GM06990 (cell line): Measurements from ENCODE around the gene LRBA.

Source experiments
- DNase-seq: peaks from one replicate; pipeline ENCODE4 v3.0.0-alpha.2; 2011; ENCODE audit not compliant: insufficient read length; ENCODE audit errors: extremely low read depth
- H3K27me3 ChIP-seq: replicated peaks from 2 replicates; pipeline ENCODE4 v1.6.0; 2011; ENCODE audit warnings: low read length; ENCODE audit not compliant: control insufficient read depth, insufficient read depth
- H3K36me3 ChIP-seq: 2 replicates; pipeline ENCODE4 v1.5.1; 2011; ENCODE audit warnings: low read length; ENCODE audit not compliant: control insufficient read depth, insufficient read depth
- H3K4me3 ChIP-seq: replicated peaks from 2 replicates; pipeline ENCODE4 v1.5.1; 2011; ENCODE audit warnings: low read depth, mild to moderate bottlenecking, control low read depth, low read length
- CTCF ChIP-seq: IDR thresholded peaks from 2 replicates; pipeline ENCODE4 v1.5.1; 2011; ENCODE audit warnings: low read length, control low read depth, mild to moderate bottlenecking, inconsistent platforms; ENCODE audit not compliant: insufficient read depth, poor library complexity, severe bottlenecking

Gene LRBA

GRCh38 chr4:150259861-150260567, 755.1 kb downstream of the LRBA start:
- Histone ChIP-seq H3K36me3 (no peaks in the 10 kb centered on the region), H3K27me3 (no peaks in the 10 kb centered on the region), H3K4me3 (no peak overlapping the region)
- TF ChIP-seq CTCF, result no peak
- DNase-seq, result no peak

GRCh38 chr4:150258569-150258968, 756.5 kb downstream of the LRBA start:
- Histone ChIP-seq H3K36me3 (no peaks in the 10 kb centered on the region), H3K27me3 (no peaks in the 10 kb centered on the region), H3K4me3 (no peak overlapping the region)
- no peak for DNase-seq
- no peak for TF ChIP-seq CTCF

- no peak for DNase-seq
- H3K27me3 ChIP-seq, result no peaks in the 10 kb centered on the region
- H3K4me3 ChIP-seq, result no peak overlapping the region
- H3K36me3 ChIP-seq, result no peaks in the 10 kb centered on the region
- TF ChIP-seq CTCF, result no peak
Measured at GRCh38 chr4:150256841-150257730, 758.0 kb downstream of the LRBA start.

GRCh38 chr4:150256225-150256620, 758.9 kb downstream of the LRBA start:
- Histone ChIP-seq H3K4me3 (no peak overlapping the region), H3K36me3 (no peaks in the 10 kb centered on the region), H3K27me3 (no peaks in the 10 kb centered on the region)
- no peak for TF ChIP-seq CTCF
- DNase-seq, result no peak

GRCh38 chr4:150255610-150256224, 759.4 kb downstream of the LRBA start:
- H3K4me3 ChIP-seq, result no peak overlapping the region
- DNase-seq, result no peak
- TF ChIP-seq CTCF, result no peak

More at GRCh38 chr4:150255610-150256224, 759.4 kb downstream of the LRBA start:
- no peaks in the 10 kb centered on the region for H3K27me3 ChIP-seq
- no peaks in the 10 kb centered on the region for H3K36me3 ChIP-seq
